WTC11 (cell line): Measurements from ENCODE around the gene ITK. TPM values are rescaled to one million over a fixed set of nuclear protein-coding genes. Genes with fewer than 3 reads are reported as not detected.

Source experiments
- ATAC-seq: fragments of 200-7000 bp; cut with Tn5 transposase; 2 replicates; pipeline ENCODE4 v1.10.0; 2021; ENCODE audit warnings: mild to moderate bottlenecking, moderate library complexity
- CTCF ChIA-PET: fragments of 300-600 bp; sonication (Branson Sonifier 250); formaldehyde crosslinking; loops from one replicate; lab custom pipeline; 2021; ENCODE audit warnings: antibody characterized with exemption; lab: Charles Lee
- POLR2A ChIA-PET: fragments of 350-600 bp; sonication (Branson Sonifier 250); formaldehyde crosslinking; loops from one replicate; lab custom pipeline; 2021; ENCODE audit warnings: antibody characterized with exemption; lab: Charles Lee
- DNase-seq: peaks from one replicate; pipeline ENCODE4 v3.0.0; 2021; ENCODE audit warnings: low spot score
- H3K27ac Mint-ChIP-seq: 2 replicates; pipeline ENCODE4 v1.8.0; 2021; ENCODE audit warnings: mixed read lengths
- H3K27me3 Mint-ChIP-seq: 2 replicates; pipeline ENCODE4 v1.8.0; 2021; ENCODE audit warnings: low read depth, mild to moderate bottlenecking, moderate library complexity, mixed read lengths
- H3K36me3 Mint-ChIP-seq: 2 replicates; pipeline ENCODE4 v1.8.0; 2021; ENCODE audit warnings: mixed read lengths
- H3K4me1 Mint-ChIP-seq: 2 replicates; pipeline ENCODE4 v1.8.0; 2022; ENCODE audit warnings: mixed read lengths
- H3K4me3 Mint-ChIP-seq: 2 replicates; pipeline ENCODE4 v1.8.0; 2021; ENCODE audit warnings: mild to moderate bottlenecking, moderate library complexity, mixed read lengths
- H3K9me3 Mint-ChIP-seq: 2 replicates; pipeline ENCODE4 v1.8.0; 2021; ENCODE audit warnings: mixed read lengths
- ATF1 ChIP-seq: sonication (generic); formaldehyde crosslinking; IDR thresholded peaks from 2 replicates; pipeline ENCODE4 v1.8.1; 2023; ENCODE audit warnings: mild to moderate bottlenecking, moderate library complexity, missing genetic modification reagents
- ESRRA ChIP-seq: sonication (generic); formaldehyde crosslinking; IDR thresholded peaks from 2 replicates; pipeline ENCODE4 v1.8.1; 2022; ENCODE audit warnings: mild to moderate bottlenecking, missing genetic modification reagents, borderline replicate concordance
- NFE2L1 ChIP-seq: sonication (generic); formaldehyde crosslinking; IDR thresholded peaks from 2 replicates; pipeline ENCODE4 v1.8.1; 2023; ENCODE audit warnings: missing genetic modification reagents
- NR1H2 ChIP-seq: sonication (generic); formaldehyde crosslinking; IDR thresholded peaks from 2 replicates; pipeline ENCODE4 v1.9.0; 2021; ENCODE audit warnings: mild to moderate bottlenecking, moderate library complexity, missing genetic modification reagents
- NR3C1 ChIP-seq: sonication (generic); formaldehyde crosslinking; conservative IDR thresholded peaks from 2 replicates; pipeline ENCODE4 v1.8.1; 2023; ENCODE audit warnings: low read depth, mild to moderate bottlenecking, missing genetic modification reagents
- SP1 ChIP-seq: sonication (generic); formaldehyde crosslinking; conservative IDR thresholded peaks from 2 replicates; pipeline ENCODE4 v1.8.1; 2022; ENCODE audit warnings: missing genetic modification reagents
- TP53 ChIP-seq: sonication (generic); formaldehyde crosslinking; IDR thresholded peaks from 2 replicates; pipeline ENCODE4 v1.8.1; 2023; ENCODE audit warnings: mild to moderate bottlenecking, missing genetic modification reagents
- ZNF138 ChIP-seq: sonication (generic); formaldehyde crosslinking; conservative IDR thresholded peaks from 2 replicates; pipeline ENCODE4 v1.8.1; 2022; ENCODE audit warnings: mild to moderate bottlenecking, moderate library complexity, missing genetic modification reagents
- ZNF263 ChIP-seq: sonication (generic); formaldehyde crosslinking; IDR thresholded peaks from 2 replicates; pipeline ENCODE4 v1.8.1; 2022; ENCODE audit warnings: low read depth, mild to moderate bottlenecking, moderate library complexity, missing genetic modification reagents
- ZNF416 ChIP-seq: fragments of 250-450 bp; sonication (Bioruptor Pico); IDR thresholded peaks from 2 replicates; pipeline ENCODE4 v1.9.0; 2021; ENCODE audit warnings: mild to moderate bottlenecking, inconsistent platforms
- total RNA-seq: library from RNA; stranded (reverse); gene quantifications from 3 replicates; pipeline ENCODE4 v1.2.3, GENCODE V29; 2021
- TF ChIP-seq, protein P1 (sequence below): sonication (generic); formaldehyde crosslinking; IDR thresholded peaks from 2 replicates; pipeline ENCODE4 v1.8.0; 2023; ENCODE audit warnings: missing genetic modification reagents
- TF ChIP-seq, protein P2 (sequence below): sonication (generic); formaldehyde crosslinking; IDR thresholded peaks from 2 replicates; pipeline ENCODE4 v1.8.0; 2023; ENCODE audit warnings: mild to moderate bottlenecking, missing genetic modification reagents
- TF ChIP-seq, protein P3 (sequence below): sonication (generic); formaldehyde crosslinking; IDR thresholded peaks from 2 replicates; pipeline ENCODE4 v1.8.1; 2022; ENCODE audit warnings: missing genetic modification reagents, borderline replicate concordance
- TF ChIP-seq, protein P4 (sequence below): sonication (generic); formaldehyde crosslinking; IDR thresholded peaks from 2 replicates; pipeline ENCODE4 v1.8.0; 2023; ENCODE audit warnings: missing genetic modification reagents, mild to moderate bottlenecking, borderline replicate concordance
- TF ChIP-seq, protein P5 (sequence below): sonication (generic); formaldehyde crosslinking; IDR thresholded peaks from 2 replicates; pipeline ENCODE4 v1.8.1; 2023; ENCODE audit warnings: mild to moderate bottlenecking, missing genetic modification reagents, moderate library complexity

ITK gene
- total RNA-seq, 1 experiment from 2014 or later: 0.52 TPM

DNA sequence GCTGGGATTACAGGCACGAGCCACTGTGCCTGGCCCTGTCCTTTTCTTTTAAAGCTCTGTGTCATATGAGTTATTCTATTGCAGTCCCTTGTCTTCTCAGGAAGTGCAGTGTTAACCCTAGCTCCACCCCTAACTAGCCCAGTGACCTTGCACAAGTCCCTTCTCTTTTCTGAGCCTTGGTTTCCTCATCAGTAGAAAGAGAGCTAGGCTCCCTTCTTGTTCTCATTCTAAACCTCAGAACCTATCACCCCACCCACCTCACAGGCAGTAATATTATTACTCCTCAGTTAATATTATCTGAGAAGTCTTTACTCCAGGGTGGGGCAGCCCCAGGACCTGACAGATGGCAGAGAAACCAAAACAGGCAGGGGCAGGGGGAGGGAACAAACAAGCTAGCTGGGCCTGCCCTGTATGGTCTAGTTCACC lies 92.5 kb downstream of the ITK start:
- Mint-ChIP-seq H3K27ac (no peak overlapping the region), H3K9me3 (no peaks in the 10 kb centered on the region), H3K4me3 (no peak overlapping the region), H3K36me3 (no peaks in the 10 kb centered on the region), H3K4me1 (peaks cover 38% of the 10 kb centered on the region), H3K27me3 (no peaks in the 10 kb centered on the region)
- ChIA-PET CTCF (interaction anchor here (1.2 to 2.8 kb wide), 3 partner anchors 10 to 55 kb away, joined by 4 to 13 read pairs (median 5); no protein-coding TSS in a partner anchor), POLR2A (interaction anchor here (0.6 to 0.7 kb wide), 2 partner anchors 62 to 130 kb away, joined by 3 read pairs; no protein-coding TSS in a partner anchor)
- DNase-seq (no peak), ATAC-seq (no peak)
- TF ChIP-seq, protein P1, sequence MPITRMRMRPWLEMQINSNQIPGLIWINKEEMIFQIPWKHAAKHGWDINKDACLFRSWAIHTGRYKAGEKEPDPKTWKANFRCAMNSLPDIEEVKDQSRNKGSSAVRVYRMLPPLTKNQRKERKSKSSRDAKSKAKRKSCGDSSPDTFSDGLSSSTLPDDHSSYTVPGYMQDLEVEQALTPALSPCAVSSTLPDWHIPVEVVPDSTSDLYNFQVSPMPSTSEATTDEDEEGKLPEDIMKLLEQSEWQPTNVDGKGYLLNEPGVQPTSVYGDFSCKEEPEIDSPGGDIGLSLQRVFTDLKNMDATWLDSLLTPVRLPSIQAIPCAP: no peak
- TF ChIP-seq, protein P2, sequence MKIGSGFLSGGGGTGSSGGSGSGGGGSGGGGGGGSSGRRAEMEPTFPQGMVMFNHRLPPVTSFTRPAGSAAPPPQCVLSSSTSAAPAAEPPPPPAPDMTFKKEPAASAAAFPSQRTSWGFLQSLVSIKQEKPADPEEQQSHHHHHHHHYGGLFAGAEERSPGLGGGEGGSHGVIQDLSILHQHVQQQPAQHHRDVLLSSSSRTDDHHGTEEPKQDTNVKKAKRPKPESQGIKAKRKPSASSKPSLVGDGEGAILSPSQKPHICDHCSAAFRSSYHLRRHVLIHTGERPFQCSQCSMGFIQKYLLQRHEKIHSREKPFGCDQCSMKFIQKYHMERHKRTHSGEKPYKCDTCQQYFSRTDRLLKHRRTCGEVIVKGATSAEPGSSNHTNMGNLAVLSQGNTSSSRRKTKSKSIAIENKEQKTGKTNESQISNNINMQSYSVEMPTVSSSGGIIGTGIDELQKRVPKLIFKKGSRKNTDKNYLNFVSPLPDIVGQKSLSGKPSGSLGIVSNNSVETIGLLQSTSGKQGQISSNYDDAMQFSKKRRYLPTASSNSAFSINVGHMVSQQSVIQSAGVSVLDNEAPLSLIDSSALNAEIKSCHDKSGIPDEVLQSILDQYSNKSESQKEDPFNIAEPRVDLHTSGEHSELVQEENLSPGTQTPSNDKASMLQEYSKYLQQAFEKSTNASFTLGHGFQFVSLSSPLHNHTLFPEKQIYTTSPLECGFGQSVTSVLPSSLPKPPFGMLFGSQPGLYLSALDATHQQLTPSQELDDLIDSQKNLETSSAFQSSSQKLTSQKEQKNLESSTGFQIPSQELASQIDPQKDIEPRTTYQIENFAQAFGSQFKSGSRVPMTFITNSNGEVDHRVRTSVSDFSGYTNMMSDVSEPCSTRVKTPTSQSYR: no peak
- TF ChIP-seq, protein P3, sequence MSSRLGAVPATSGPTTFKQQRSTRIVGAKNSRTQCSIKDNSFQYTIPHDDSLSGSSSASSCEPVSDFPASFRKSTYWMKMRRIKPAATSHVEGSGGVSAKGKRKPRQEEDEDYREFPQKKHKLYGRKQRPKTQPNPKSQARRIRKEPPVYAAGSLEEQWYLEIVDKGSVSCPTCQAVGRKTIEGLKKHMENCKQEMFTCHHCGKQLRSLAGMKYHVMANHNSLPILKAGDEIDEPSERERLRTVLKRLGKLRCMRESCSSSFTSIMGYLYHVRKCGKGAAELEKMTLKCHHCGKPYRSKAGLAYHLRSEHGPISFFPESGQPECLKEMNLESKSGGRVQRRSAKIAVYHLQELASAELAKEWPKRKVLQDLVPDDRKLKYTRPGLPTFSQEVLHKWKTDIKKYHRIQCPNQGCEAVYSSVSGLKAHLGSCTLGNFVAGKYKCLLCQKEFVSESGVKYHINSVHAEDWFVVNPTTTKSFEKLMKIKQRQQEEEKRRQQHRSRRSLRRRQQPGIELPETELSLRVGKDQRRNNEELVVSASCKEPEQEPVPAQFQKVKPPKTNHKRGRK (CRISPR knock-in tag): no peak
- TF ChIP-seq ATF1 (CRISPR knock-in tag): no peak
- no peak for TF ChIP-seq ZNF416 (CRISPR knock-in tag)
- no peak for TF ChIP-seq ESRRA (CRISPR knock-in tag)
- TF ChIP-seq NR3C1 (CRISPR knock-in tag): no peak

DNA sequence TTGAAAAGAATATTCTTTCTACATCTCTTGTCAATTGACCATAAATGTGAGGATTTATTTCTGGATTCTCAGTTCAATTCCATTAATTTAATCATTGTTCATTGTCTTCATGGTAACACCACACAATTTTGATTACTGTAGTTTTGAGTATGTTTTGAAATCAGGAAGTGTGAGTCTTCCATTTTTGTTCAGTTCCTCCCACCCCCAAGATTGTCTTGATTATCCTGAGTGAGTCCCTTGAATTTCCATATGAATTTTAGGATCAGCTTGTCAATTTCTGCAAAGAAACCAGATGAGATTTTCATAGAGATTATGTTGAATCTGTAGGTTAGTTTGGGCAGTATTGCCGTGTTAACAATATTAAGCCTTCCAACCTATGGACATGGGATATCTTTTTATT lies 94.8 kb downstream of the ITK start:
- no peaks in the 10 kb centered on the region for H3K36me3 Mint-ChIP-seq
- H3K4me1 Mint-ChIP-seq: peaks cover 22% of the 10 kb centered on the region
- no peak overlapping the region for H3K4me3 Mint-ChIP-seq
- ATAC-seq: no peak
- POLR2A ChIA-PET: interaction anchor here (0.5 kb wide), 1 partner anchor 1597 kb away, joined by 4 read pairs; no protein-coding TSS in a partner anchor
- no peak overlapping the region for H3K27ac Mint-ChIP-seq
- no peak for TF ChIP-seq SP1 (CRISPR knock-in tag)
- no peak for TF ChIP-seq ESRRA (CRISPR knock-in tag)
- TF ChIP-seq NR1H2 (CRISPR knock-in tag): no peak
- TF ChIP-seq ZNF138 (CRISPR knock-in tag): no peak
- TF ChIP-seq, protein P4, sequence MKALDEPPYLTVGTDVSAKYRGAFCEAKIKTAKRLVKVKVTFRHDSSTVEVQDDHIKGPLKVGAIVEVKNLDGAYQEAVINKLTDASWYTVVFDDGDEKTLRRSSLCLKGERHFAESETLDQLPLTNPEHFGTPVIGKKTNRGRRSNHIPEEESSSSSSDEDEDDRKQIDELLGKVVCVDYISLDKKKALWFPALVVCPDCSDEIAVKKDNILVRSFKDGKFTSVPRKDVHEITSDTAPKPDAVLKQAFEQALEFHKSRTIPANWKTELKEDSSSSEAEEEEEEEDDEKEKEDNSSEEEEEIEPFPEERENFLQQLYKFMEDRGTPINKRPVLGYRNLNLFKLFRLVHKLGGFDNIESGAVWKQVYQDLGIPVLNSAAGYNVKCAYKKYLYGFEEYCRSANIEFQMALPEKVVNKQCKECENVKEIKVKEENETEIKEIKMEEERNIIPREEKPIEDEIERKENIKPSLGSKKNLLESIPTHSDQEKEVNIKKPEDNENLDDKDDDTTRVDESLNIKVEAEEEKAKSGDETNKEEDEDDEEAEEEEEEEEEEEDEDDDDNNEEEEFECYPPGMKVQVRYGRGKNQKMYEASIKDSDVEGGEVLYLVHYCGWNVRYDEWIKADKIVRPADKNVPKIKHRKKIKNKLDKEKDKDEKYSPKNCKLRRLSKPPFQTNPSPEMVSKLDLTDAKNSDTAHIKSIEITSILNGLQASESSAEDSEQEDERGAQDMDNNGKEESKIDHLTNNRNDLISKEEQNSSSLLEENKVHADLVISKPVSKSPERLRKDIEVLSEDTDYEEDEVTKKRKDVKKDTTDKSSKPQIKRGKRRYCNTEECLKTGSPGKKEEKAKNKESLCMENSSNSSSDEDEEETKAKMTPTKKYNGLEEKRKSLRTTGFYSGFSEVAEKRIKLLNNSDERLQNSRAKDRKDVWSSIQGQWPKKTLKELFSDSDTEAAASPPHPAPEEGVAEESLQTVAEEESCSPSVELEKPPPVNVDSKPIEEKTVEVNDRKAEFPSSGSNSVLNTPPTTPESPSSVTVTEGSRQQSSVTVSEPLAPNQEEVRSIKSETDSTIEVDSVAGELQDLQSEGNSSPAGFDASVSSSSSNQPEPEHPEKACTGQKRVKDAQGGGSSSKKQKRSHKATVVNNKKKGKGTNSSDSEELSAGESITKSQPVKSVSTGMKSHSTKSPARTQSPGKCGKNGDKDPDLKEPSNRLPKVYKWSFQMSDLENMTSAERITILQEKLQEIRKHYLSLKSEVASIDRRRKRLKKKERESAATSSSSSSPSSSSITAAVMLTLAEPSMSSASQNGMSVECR (CRISPR knock-in tag): no peak
- TF ChIP-seq, protein P5, sequence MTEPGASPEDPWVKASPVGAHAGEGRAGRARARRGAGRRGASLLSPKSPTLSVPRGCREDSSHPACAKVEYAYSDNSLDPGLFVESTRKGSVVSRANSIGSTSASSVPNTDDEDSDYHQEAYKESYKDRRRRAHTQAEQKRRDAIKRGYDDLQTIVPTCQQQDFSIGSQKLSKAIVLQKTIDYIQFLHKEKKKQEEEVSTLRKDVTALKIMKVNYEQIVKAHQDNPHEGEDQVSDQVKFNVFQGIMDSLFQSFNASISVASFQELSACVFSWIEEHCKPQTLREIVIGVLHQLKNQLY (CRISPR knock-in tag): no peak
- TF ChIP-seq ZNF263 (CRISPR knock-in tag): no peak
- no peak for TF ChIP-seq TP53 (CRISPR knock-in tag)
- TF ChIP-seq NFE2L1: no peak
- TF ChIP-seq, all 79 proteins: peak for 0
- CTCF ChIA-PET: no interaction called here
- DNase-seq: no peak
- H3K9me3 Mint-ChIP-seq: no peaks in the 10 kb centered on the region
- no peaks in the 10 kb centered on the region for H3K27me3 Mint-ChIP-seq
